Vagina (tissue), 2 donors: Measurements from ENCODE around the gene HOXD11. TPM values are rescaled to one million over a fixed set of nuclear protein-coding genes. Genes with fewer than 3 reads are reported as not detected.

Source experiments
- DNase-seq, 2 donors: peaks; one replicate each; pipeline ENCODE4 v3.0.0-alpha.2; 2017; ENCODE audit errors: extremely low spot score in 2 of 2
- H3K27ac ChIP-seq: fragments of 200-600 bp; sonication (generic); one replicate; pipeline ENCODE4 v1.5.1; 2019
- H3K27me3 ChIP-seq: fragments of 200-600 bp; sonication (generic); one replicate; pipeline ENCODE4 v1.5.1; 2019
- H3K36me3 ChIP-seq, 2 donors: fragments of 200-600 bp; sonication (generic); one replicate each; pipeline ENCODE4 v1.5.1; 2017 to 2019
- H3K4me1 ChIP-seq: fragments of 200-600 bp; sonication (generic); one replicate; pipeline ENCODE4 v1.5.1; 2019
- H3K4me3 ChIP-seq, 2 donors: fragments of 200-600 bp; sonication (generic); 1 replicate in 1 of 2; 2 replicates in 1 of 2; pipeline ENCODE4 v1.5.1; 2016 to 2019
- H3K9me3 ChIP-seq: fragments of 200-600 bp; sonication (generic); one replicate; pipeline ENCODE4 v1.5.1; 2019
- CTCF ChIP-seq, 3 experiments: fragments of 450-650 bp in 2 of 3; fragments of 200-600 bp in 1 of 3; sonication (generic) in 1 of 3; IDR thresholded peaks; one replicate each; pipeline ENCODE4 v1.5.1; 2017 to 2019; ENCODE audit warnings: antibody characterized with exemption in 3 of 3, mild to moderate bottlenecking in 2 of 3, moderate library complexity in 2 of 3
- POLR2A ChIP-seq, 2 donors: fragments of 450-650 bp; IDR thresholded peaks; one replicate each; pipeline ENCODE4 v1.6.1; 2017; ENCODE audit warnings: antibody characterized with exemption in 2 of 2, mild to moderate bottlenecking in 2 of 2, moderate library complexity in 2 of 2
- POLR2AphosphoS5 ChIP-seq, 2 donors: sonication (generic); formaldehyde crosslinking; IDR thresholded peaks; one replicate each; pipeline ENCODE4 v1.9.0; 2017; ENCODE audit warnings: antibody characterized with exemption in 2 of 2, mild to moderate bottlenecking in 2 of 2, low read depth in 1 of 2; ENCODE audit not compliant: insufficient read depth in 1 of 2
- intact Hi-C: fragments of 100-400 bp; cut with DNase I; formaldehyde crosslinking; loops from one replicate; pipeline ENCODE4 v1.15.1; 2023
- total RNA-seq: library from RNA; depleted of rRNA; stranded (reverse); fragments of >200 nt; gene quantifications from one replicate; pipeline ENCODE4 v1.2.3, GENCODE V29; 2016

Gene HOXD11
- total RNA-seq, 1 donor from 2014 or later = 19.4 TPM

GRCh38 chr2:176154576-176155252 lies 47.6 kb downstream of the HOXD11 start:
- H3K27ac ChIP-seq = no peak overlapping the region
- intact Hi-C loops = no loop called here
- H3K36me3 ChIP-seq = no peaks in the 10 kb centered on the region
- H3K4me1 ChIP-seq = peaks cover 20% of the 10 kb centered on the region
- no peak overlapping the region for H3K4me3 ChIP-seq
- TF ChIP-seq POLR2AphosphoS5 (IDR thresholded peaks at IDR 0.05; ENCODE audit: insufficient read depth in 1 of 2, low read depth in 1 of 2) (no peak), CTCF (IDR thresholded peaks at IDR 0.05) (no peak), POLR2A (IDR thresholded peaks at IDR 0.05) (no peak)
- DNase-seq = no peak
- H3K9me3 ChIP-seq = no peaks in the 10 kb centered on the region
- H3K27me3 ChIP-seq = peaks cover 10% of the 10 kb centered on the region

GRCh38 chr2:176155356-176156044 lies 48.4 kb downstream of the HOXD11 start:
- no peak for DNase-seq
- intact Hi-C loops = no loop called here
- H3K36me3 ChIP-seq = no peaks in the 10 kb centered on the region
- H3K4me3 ChIP-seq = no peak overlapping the region
- H3K4me1 ChIP-seq = peaks cover 26% of the 10 kb centered on the region
- no peak for TF ChIP-seq POLR2A (IDR thresholded peaks at IDR 0.05)
- TF ChIP-seq POLR2AphosphoS5 (IDR thresholded peaks at IDR 0.05; ENCODE audit: insufficient read depth in 1 of 2, low read depth in 1 of 2) = no peak
- no peak for TF ChIP-seq CTCF (IDR thresholded peaks at IDR 0.05)
- H3K27me3 ChIP-seq = peaks cover 10% of the 10 kb centered on the region
- no peaks in the 10 kb centered on the region for H3K9me3 ChIP-seq
- no peak overlapping the region for H3K27ac ChIP-seq

GRCh38 chr2:176156301-176156806 lies 49.3 kb downstream of the HOXD11 start:
- Histone ChIP-seq H3K27ac (no peak overlapping the region), H3K36me3 (no peaks in the 10 kb centered on the region), H3K9me3 (no peaks in the 10 kb centered on the region), H3K4me1 (peaks cover 30% of the 10 kb centered on the region), H3K4me3 (no peak overlapping the region), H3K27me3 (peaks cover 15% of the 10 kb centered on the region)
- TF ChIP-seq CTCF (IDR thresholded peaks at IDR 0.05) (no peak), POLR2AphosphoS5 (IDR thresholded peaks at IDR 0.05; ENCODE audit: insufficient read depth in 1 of 2, low read depth in 1 of 2) (no peak), POLR2A (IDR thresholded peaks at IDR 0.05) (no peak)
- intact Hi-C loops = no loop called here
- no peak for DNase-seq

DNA sequence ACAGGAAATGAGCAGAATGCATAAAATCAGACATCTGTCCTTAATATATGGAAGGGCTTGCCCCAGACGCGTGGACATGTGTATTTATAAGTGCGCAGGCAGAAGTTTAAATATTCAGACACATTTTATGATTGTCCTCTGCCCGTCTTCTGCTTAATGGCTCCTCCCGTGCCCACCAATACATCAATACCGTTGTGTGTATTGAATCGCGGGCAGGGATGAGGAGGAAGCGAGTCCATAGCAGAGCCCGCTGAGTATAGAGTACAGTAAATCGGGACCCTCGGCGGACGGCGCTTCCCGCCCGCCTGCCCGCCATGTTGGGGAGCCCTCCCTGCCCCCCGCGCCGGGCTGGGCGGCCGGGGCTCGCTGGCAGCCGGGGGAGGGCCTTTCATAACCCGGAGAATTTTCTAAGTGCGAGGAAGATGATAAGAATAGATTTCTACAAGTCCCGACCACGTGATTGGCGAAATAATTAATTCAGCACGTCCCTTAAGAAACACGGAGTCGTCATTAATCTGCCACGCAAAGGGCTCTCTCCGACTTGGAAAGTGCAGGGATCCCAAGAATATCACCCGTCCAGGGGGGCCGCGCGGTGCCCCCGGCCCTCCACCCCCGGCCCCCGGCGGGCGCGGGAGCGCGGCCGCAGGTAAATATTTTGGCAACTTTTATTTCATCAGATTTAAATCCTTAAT lies 49.9 kb downstream of the HOXD11 start, which contains the start of gene HOXD3:
HOXD3 (plus strand) TSS at position 501 of the 692 bp plus-strand sequence. CDS start 11,808 bp downstream, outside the sequence.
- Histone ChIP-seq H3K4me1 (peaks cover 30% of the 10 kb centered on the region), H3K27me3 (peaks cover 15% of the 10 kb centered on the region), H3K36me3 (no peaks in the 10 kb centered on the region), H3K9me3 (no peaks in the 10 kb centered on the region), H3K27ac (no peak within 1 kb of the TSS), H3K4me3 (no peak within 1 kb of the TSS)
- intact Hi-C loops = no loop called here
- no peak for DNase-seq
- TF ChIP-seq CTCF (IDR thresholded peaks at IDR 0.05) = no peak
- no peak for TF ChIP-seq POLR2AphosphoS5 (IDR thresholded peaks at IDR 0.05; ENCODE audit: insufficient read depth in 1 of 2, low read depth in 1 of 2)
- no peak for TF ChIP-seq POLR2A (IDR thresholded peaks at IDR 0.05)
